Measurements from ENCODE around the gene PPIC. TPM values are rescaled to one million over a fixed set of nuclear protein-coding genes. Genes with fewer than 3 reads are reported as not detected.

PPIC gene
- total RNA-seq, 1 experiment from 2014 or later, result 45.8 TPM

Other genes starting within 250 kb of the PPIC start
- gene SNX24, start 191.1 kb downstream of the PPIC start, total RNA-seq (2021; ENCODE audit: unreplicated experiment), result 32.8 TPM
- gene PRDM6, start 52.5 kb upstream of the PPIC start, total RNA-seq (2021; ENCODE audit: unreplicated experiment), result 0.72 TPM

Measured in Panc1 (cell line).